GM19395 (cell line): Measurements from ENCODE around the gene FIZ1.

Experiments used
- ATAC-seq: cut with Tn5 transposase; IDR thresholded peaks from one replicate; pipeline ENCODE4 v1.9.1; 2021; ENCODE audit warnings: mild to moderate bottlenecking, moderate library complexity; ENCODE audit not compliant: unreplicated experiment

The FIZ1 gene

DNA sequence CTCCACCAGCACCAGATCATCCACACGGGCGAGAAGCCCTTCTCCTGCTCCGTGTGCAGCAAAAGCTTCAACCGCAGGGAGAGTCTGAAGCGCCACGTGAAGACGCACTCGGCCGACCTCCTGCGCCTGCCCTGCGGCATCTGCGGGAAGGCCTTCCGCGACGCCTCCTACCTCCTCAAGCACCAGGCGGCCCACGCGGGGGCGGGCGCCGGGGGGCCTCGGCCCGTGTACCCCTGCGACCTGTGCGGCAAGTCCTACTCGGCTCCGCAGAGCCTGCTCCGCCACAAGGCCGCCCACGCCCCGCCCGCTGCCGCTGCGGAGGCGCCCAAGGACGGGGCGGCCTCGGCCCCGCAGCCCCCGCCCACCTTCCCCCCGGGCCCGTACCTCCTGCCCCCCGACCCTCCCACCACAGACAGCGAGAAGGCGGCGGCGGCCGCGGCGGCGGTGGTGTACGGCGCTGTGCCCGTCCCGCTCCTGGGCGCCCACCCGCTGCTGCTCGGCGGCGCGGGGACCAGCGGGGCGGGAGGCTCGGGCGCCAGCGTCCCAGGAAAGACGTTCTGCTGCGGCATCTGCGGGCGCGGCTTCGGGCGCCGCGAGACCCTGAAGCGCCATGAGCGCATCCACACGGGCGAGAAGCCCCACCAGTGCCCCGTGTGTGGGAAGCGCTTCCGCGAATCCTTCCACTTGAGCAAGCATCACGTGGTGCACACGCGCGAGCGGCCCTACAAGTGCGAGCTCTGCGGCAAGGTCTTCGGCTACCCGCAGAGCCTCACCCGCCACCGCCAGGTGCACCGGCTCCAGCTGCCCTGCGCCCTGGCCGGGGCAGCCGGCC lies 15.6 kb upstream of the FIZ1 start:
- no peak for ATAC-seq

DNA sequence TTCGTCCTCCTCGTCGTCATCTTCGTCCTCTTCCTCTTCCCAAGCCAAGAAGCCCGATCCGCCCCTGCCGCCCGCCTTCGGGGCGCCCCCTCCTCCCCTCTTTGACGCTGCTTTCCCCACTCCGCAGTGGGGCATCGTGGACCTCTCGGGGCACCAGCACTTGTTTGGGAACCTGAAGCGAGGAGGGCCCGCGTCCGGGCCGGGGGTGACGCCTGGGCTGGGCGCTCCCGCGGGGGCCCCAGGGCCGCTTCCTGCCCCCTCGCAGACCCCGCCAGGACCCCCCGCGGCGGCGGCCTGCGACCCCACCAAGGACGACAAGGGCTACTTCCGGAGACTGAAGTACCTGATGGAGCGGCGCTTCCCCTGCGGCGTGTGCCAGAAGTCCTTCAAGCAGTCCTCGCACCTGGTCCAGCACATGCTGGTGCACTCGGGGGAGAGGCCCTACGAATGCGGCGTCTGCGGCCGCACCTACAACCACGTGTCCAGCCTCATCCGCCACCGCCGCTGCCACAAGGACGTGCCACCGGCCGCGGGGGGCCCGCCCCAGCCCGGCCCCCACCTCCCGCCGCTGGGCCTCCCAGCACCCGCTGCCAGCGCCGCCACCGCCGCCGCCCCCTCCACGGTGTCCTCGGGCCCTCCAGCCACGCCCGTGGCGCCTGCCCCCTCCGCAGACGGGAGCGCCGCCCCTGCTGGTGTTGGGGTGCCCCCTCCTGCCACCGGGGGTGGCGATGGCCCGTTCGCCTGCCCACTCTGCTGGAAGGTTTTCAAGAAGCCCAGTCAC lies 14.8 kb upstream of the FIZ1 start:
- ATAC-seq, result no peak

- ATAC-seq, result no peak
These were observed 14.1 kb upstream of the FIZ1 start for GRCh38 chr19:55613396-55613795.

GRCh38 chr19:55611983-55612645 lies 12.8 kb upstream of the FIZ1 start:
- ATAC-seq, result no peak

DNA sequence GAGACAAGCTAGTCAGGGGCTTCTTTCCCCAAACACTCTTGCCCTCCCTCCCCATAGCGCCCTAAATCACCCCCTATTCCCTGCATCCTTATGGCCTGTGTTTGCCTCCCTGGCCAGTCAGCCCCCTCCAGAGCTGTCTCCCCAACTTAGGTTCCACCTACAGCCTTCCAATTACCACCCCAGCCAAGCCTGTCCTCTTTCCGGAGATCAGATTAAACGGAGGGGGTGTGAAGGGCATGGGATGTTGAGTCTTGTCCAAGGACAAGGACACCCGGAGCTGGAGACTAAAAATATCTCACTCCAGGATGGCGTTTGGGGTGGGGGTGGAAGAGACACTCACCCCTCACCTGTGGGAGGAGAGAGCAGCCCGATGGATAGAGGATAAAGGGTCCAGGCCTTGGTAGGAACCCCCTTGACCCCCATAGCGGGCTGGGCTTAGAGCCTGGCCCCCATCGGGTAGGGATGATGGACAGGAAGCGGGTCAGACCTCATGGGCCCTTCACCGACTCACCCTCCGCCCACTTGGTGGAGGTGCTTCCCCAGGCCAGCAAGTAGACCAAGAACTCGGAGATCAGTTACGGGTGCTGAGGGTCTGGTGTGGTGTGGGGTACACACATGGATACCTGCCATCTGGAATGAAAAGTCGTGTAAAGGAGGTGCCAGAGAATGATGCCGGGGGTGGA lies 12.1 kb upstream of the FIZ1 start:
- ATAC-seq, result no peak

DNA sequence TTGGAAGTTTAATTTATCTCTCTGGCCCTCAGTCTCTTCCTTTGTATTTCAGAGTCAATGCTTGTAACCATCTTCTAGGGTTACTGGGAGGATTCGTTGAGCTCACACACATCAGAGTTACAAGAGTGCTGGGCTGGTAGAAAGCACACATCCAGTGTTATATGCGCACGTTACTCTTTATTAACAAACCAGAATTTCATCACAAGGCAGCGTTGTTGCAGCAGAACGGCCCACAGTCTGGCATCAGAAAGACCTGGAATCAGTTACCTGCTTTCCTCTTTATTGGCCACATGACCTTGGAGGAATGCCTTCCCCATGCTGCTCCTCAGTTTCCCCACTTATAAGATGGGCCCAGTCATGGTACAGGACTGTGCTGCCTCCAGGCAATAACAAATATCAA lies 10.0 kb upstream of the FIZ1 start:
- ATAC-seq, result no peak

- ATAC-seq, result no peak
These were observed 7.5 kb upstream of the FIZ1 start for GRCh38 chr19:55606817-55607216.

GRCh38 chr19:55606471-55606787 lies 7.1 kb upstream of the FIZ1 start:
- ATAC-seq, result no peak

DNA sequence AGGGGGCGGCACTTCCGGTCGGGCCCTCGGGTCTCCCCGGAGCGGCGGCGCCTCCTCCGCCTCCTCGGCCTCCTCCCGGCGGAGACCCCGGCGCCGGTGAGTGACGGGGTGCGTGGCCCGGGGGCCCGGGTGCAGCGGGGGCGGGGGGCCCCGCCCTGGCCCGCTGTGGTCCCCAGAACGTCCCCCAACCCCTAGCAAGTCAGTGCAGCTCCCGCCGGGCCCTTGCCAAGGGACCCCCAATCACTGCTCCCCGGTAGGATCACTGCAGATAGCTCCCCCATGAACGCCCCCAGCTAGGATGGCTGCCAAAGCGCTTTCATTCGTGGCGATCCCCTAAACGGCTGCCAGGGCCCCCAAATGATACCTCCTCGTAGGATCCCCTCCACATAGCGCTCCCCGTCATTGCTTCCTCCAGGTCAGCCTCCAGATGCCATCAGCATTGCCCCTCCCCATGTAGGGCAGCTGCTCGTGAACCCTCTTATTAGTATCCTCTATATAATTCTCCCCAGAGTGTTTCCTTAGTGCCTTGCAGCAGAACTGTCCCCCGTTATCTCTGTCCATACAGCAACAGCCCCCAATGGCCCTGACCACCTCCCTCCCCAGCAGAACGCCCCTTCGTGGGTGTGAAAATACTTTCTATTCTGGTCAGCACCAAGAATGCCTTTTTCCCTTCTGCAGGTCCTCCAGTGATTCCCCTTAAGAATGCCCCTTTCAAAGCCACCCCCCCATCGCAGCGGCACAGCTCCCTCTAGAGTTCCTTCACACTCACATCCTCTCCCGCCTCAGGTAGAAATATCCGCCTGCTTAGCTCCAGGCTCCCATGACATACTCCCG lies 6.5 kb upstream of the FIZ1 start, which contains the start of gene ZNF865:
TSS of gene ZNF865 (plus strand) at position 11 of the 834 bp plus-strand sequence. CDS start 7,972 bp downstream, outside the sequence.
- ATAC-seq, result no peak

- ATAC-seq, result peak; percentile 68
These were observed 5.9 kb upstream of the FIZ1 start for GRCh38 chr19:55605207-55605636.

GRCh38 chr19:55603581-55604292 lies 4.4 kb upstream of the FIZ1 start:
- ATAC-seq, result no peak

- no peak for ATAC-seq
These were observed 3.8 kb upstream of the FIZ1 start for GRCh38 chr19:55603115-55603514.

- no peak for ATAC-seq
These were observed 3.0 kb upstream of the FIZ1 start for GRCh38 chr19:55602104-55603001.

- ATAC-seq, result no peak
These were observed 1.8 kb upstream of the FIZ1 start for GRCh38 chr19:55601084-55601483.

DNA sequence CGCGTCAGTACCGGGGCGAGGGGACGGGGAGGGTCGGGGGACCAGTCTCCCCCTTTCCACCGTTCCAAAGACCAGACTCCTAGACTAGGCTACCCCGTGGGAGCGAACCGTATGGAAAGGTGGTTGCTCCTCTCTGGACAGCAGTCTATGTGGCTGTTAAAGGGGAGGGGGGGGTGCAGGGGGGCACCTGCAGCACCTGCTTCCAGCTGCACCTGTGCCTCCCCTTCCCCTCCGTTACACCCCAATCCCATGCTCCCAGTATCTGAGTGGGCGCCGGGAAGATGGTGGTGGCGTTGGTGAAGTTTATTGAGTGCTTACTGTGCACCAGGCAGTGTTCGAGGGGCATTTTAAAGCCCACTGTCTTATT lies 1.3 kb upstream of the FIZ1 start:
- ATAC-seq, result no peak

DNA sequence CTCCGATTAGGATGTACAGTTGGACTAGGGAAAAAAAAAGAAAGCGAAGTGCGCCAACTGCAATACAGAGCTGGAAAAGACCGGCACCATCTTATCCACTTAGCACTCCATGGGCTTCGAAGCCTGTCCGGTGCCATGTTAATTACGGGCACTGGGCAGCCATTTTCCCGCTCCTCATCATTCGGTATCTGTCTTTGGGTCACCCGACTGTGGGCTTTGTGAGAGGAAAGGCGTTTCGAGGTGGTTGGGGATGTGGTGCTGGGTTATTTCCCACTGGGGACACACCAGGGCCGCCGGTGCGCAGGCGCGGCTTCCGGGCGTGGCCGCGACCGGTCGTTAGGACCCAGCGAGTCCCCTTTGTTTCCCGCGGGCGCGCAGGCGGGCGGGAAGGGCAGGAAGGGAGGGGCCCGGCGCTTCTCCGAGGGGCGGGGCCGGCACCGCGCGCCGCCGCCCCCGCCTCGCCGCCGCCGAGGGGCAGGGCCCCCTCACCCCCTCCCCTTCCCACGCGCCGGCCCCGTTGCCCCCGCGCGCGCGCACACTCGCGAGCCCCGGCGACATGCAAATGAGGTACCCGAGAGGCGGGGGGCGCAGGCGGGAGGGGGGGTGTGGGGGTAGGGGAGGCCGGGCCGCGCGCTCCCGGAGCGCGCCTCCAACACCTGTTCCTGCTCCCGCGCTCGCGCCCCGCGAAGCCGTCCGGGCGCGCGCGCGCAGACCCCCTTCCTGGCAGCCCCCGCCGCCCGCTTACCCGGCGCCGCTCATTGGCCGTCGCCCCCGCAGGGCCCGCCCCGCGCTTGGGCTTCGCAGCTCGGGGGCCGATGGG lies 735 bp upstream of the FIZ1 start, which contains the start of gene ZNF524:
TSS of gene ZNF524 (plus strand) at position 447 of the 820 bp plus-strand sequence. CDS start 1,825 bp downstream, outside the sequence.
- peak; percentile 58 for ATAC-seq

DNA sequence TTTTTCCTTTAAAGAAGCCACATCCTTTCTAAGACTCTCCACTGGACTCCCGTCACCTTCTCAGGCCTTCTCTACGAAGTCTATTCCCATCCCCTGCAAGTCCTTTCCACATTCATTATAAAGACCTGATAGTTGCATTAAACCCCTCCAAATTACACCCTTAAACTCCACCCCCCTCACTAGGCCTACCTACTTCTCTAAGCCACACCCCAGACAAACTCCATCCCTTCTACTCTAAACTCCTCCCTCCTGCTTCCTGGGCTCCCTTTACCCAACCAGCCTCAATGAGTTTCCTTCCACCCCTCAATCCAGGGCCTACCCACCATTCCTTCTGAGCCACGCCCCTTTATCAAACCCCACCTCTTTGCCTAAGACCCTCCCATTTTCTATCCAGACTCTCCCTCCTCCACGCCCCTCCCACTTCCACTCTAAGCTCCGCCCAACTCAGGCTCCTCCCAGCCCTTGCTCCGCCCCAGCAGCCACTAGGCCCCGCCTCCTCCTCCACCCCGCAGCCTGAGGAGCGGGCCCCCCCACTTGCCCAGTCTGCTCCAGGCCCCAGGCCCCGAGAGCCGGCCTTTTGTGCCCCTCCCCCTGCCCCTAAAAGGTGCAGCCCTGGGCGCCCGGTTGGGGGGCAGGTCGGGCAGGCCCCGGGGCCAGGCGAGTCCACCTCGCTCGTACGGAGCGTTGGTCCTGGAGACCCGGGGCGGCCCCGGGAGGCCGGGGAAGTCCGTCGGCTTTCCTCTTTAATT lies 424 bp downstream of the FIZ1 start:
- peak; percentile 51 for ATAC-seq
